ENCODE measurements around the gene HIGD1A. TPM values are rescaled to one million over a fixed set of nuclear protein-coding genes. Genes with fewer than 3 reads are reported as not detected.

Gene HIGD1A
- total RNA-seq: 71.4 TPM

GRCh38 chr3:42804106-42804830 is at the start of gene HIGD1A:
Gene HIGD1A, minus strand, starts transcription at chr3:42804490. Its CDS starts 10,237 bp downstream, at chr3:42794253.
- intact Hi-C loops (cut with DNase I): no loop called here
- ATAC-seq: peak; percentile 100
- peak; percentile 96 for DNase-seq (ENCODE audit: low spot score)

- DNase-seq (ENCODE audit: low spot score) (no peak), ATAC-seq (peak; percentile 65)
- intact Hi-C loops (cut with DNase I): no loop called here
Observed at GRCh38 chr3:42853739-42854302, 49.5 kb upstream of the HIGD1A start.

- intact Hi-C loops (cut with DNase I): no loop called here
- DNase-seq (ENCODE audit: low spot score): no peak
- no peak for ATAC-seq
Observed at GRCh38 chr3:42853056-42853455, 48.8 kb upstream of the HIGD1A start.

GRCh38 chr3:42852441-42852840 is 48.2 kb upstream of the HIGD1A start:
- DNase-seq (ENCODE audit: low spot score) (no peak), ATAC-seq (peak; percentile 84)
- intact Hi-C loops (cut with DNase I): no loop called here

- intact Hi-C loops (cut with DNase I): no loop called here
- DNase-seq (ENCODE audit: low spot score) (no peak), ATAC-seq (no peak)
Observed at GRCh38 chr3:42851228-42851834, 47.0 kb upstream of the HIGD1A start.

GRCh38 chr3:42850263-42850662 is 46.0 kb upstream of the HIGD1A start:
- ATAC-seq: no peak
- intact Hi-C loops (cut with DNase I): no loop called here
- no peak for DNase-seq (ENCODE audit: low spot score)

GRCh38 chr3:42849017-42849416 is 44.7 kb upstream of the HIGD1A start:
- intact Hi-C loops (cut with DNase I): no loop called here
- DNase-seq (ENCODE audit: low spot score) (no peak), ATAC-seq (no peak)

GRCh38 chr3:42847731-42848130 is 43.4 kb upstream of the HIGD1A start:
- intact Hi-C loops (cut with DNase I): no loop called here
- ATAC-seq: peak; percentile 38
- DNase-seq (ENCODE audit: low spot score): no peak

- DNase-seq (ENCODE audit: low spot score): no peak
Observed at GRCh38 chr3:42846685-42847522, 42.6 kb upstream of the HIGD1A start.

GRCh38 chr3:42844815-42845214 is 40.5 kb upstream of the HIGD1A start:
- DNase-seq (ENCODE audit: low spot score): no peak
- no peak for ATAC-seq
- intact Hi-C loops (cut with DNase I): no loop called here

More at GRCh38 chr3:42846685-42847522, 42.6 kb upstream of the HIGD1A start:
- intact Hi-C loops (cut with DNase I): no loop called here
- peak; percentile 19 for ATAC-seq

- intact Hi-C loops (cut with DNase I): no loop called here
- DNase-seq (ENCODE audit: low spot score): no peak
- ATAC-seq: no peak
Observed at GRCh38 chr3:42844412-42844713, 40.1 kb upstream of the HIGD1A start.

GRCh38 chr3:42843713-42844411 is 39.6 kb upstream of the HIGD1A start:
- intact Hi-C loops (cut with DNase I): no loop called here
- DNase-seq (ENCODE audit: low spot score) (no peak), ATAC-seq (peak; percentile 71)

GRCh38 chr3:42841332-42841731 is 37.0 kb upstream of the HIGD1A start:
- ATAC-seq: no peak
- no peak for DNase-seq (ENCODE audit: low spot score)
- intact Hi-C loops (cut with DNase I): no loop called here

- DNase-seq (ENCODE audit: low spot score) (no peak), ATAC-seq (peak; percentile 83)
- intact Hi-C loops (cut with DNase I): loop anchor here (10.0 kb wide), 1 partner anchor 45 kb away; no protein-coding TSS in a partner anchor
Observed at GRCh38 chr3:42839616-42840015, 35.3 kb upstream of the HIGD1A start.

GRCh38 chr3:42838571-42838970 is 34.3 kb upstream of the HIGD1A start:
- intact Hi-C loops (cut with DNase I): loop anchor here (10.0 kb wide), 1 partner anchor 46 kb away; no protein-coding TSS in a partner anchor
- ATAC-seq (no peak), DNase-seq (ENCODE audit: low spot score) (no peak)

- intact Hi-C loops (cut with DNase I): loop anchor here (10.0 kb wide), 1 partner anchor 48 kb away; no protein-coding TSS in a partner anchor
- no peak for ATAC-seq
- DNase-seq (ENCODE audit: low spot score): no peak
Observed at GRCh38 chr3:42836150-42837123, 32.1 kb upstream of the HIGD1A start.

- DNase-seq (ENCODE audit: low spot score) (peak; percentile 86), ATAC-seq (peak; percentile 80)
- intact Hi-C loops (cut with DNase I): loop anchor here (10.0 kb wide), 1 partner anchor 53 kb away; no protein-coding TSS in a partner anchor
Observed at GRCh38 chr3:42831321-42831713, 27.0 kb upstream of the HIGD1A start.
